ENCODE data around the gene PGBD2. TPM values are rescaled to one million over a fixed set of nuclear protein-coding genes. Genes with fewer than 3 reads are reported as not detected.

PGBD2 gene
- total and polyA plus RNA-seq, 2 of the 4 experiments (the other 2 are of a cell fraction): 4.8 to 6.8 TPM

- peak; percentile 14; the same call in 1 of the 2 replicates for TF ChIP-seq USF2 (IDR thresholded peaks at IDR 0.05; ENCODE audit: low read depth, low read length)
Observed at GRCh38 chr1:248873409-248873992, 32.5 kb upstream of the PGBD2 start (continued).

GRCh38 chr1:248873993-248874533 is 32.0 kb upstream of the PGBD2 start:
- POLR2A ChIA-PET (ENCODE audit: unreplicated experiment): no interaction called here
- ATAC-seq (ENCODE audit: low read depth): peak; percentile 79

More at GRCh38 chr1:248873993-248874533, 32.0 kb upstream of the PGBD2 start:
- no peak overlapping the region for H3K23ac ChIP-seq (ENCODE audit: low read depth, low read length)
- TF ChIP-seq CHD1 (IDR thresholded peaks at IDR 0.05; ENCODE audit: low read depth, low read length): peak; percentile 35; the same call in 1 of the 2 replicates
- TF ChIP-seq CEBPB (IDR thresholded peaks at IDR 0.05; ENCODE audit: low read depth, low read length): peak; percentile 29; the same call in 1 of the 2 replicates
- peak; percentile 6; the same call in 1 of the 2 replicates for TF ChIP-seq RFX5 (IDR thresholded peaks at IDR 0.05; ENCODE audit: low read depth, low read length)
- peak; percentile 89 for TF ChIP-seq FOS (IDR thresholded peaks at IDR 0.05; ENCODE audit: low read depth, low read length)
- TF ChIP-seq, protein P1, sequence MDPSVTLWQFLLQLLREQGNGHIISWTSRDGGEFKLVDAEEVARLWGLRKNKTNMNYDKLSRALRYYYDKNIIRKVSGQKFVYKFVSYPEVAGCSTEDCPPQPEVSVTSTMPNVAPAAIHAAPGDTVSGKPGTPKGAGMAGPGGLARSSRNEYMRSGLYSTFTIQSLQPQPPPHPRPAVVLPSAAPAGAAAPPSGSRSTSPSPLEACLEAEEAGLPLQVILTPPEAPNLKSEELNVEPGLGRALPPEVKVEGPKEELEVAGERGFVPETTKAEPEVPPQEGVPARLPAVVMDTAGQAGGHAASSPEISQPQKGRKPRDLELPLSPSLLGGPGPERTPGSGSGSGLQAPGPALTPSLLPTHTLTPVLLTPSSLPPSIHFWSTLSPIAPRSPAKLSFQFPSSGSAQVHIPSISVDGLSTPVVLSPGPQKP (IDR thresholded peaks at IDR 0.05; ENCODE audit: borderline replicate concordance, low read depth, low read length): no peak
- H3K4me3 ChIP-seq (ENCODE audit: insufficient read depth, low read depth, low read length): peak overlapping the region; percentile 53
- H4K5ac ChIP-seq (ENCODE audit: low read depth, low read length): no peak overlapping the region
- no peak overlapping the region for H2BK15ac ChIP-seq (ENCODE audit: low read depth, low read length)
- H2AK5ac ChIP-seq (ENCODE audit: low read depth, low read length): no peak overlapping the region
- no peak overlapping the region for H2AK9ac ChIP-seq (replicated peaks; ENCODE audit: low read depth, low read length, poor library complexity)
- intact Hi-C loops (cut with micrococcal nuclease) (loop anchor here (1.0 kb wide), 3 partner anchors 32 to 48 kb away; partner anchors contain the start of genes PGBD2 and ZNF672), in situ Hi-C loops (cut with MboI; ENCODE audit: low sequenced_read_pairs) (no loop called here), dilution Hi-C loops (cut with HindIII; ENCODE audit: low sequenced_read_pairs, unreplicated experiment) (no loop called here)
- no peaks in the 10 kb centered on the region for H3K4me1 ChIP-seq (ENCODE audit: control insufficient read depth, insufficient read depth, low read length)
- H2BK5ac ChIP-seq (ENCODE audit: low read depth, low read length, poor library complexity, severe bottlenecking): no peak overlapping the region
- no peaks in the 10 kb centered on the region for H3K79me1 ChIP-seq (ENCODE audit: low read depth in 1 of 2, low read length in 2 of 2)
- no peak overlapping the region for H2BK20ac ChIP-seq (ENCODE audit: low read depth, low read length)
- 0 out of 2 replicates have a peak overlapping the region, but pooled peaks have one; percentile 11 for H3K14ac ChIP-seq (replicated peaks; ENCODE audit: low read depth, low read length)
- H3K9ac ChIP-seq (ENCODE audit: low read depth, low read length): no peak overlapping the region
- no TSS peak for BruUV-seq (replicated peaks)
- peaks cover 10% of the 10 kb centered on the region for H4K20me1 ChIP-seq (ENCODE audit: insufficient read depth, low read length)
- no peaks in the 10 kb centered on the region for H3K27me3 ChIP-seq (ENCODE audit: control insufficient read depth, insufficient read depth, low read length)
- no peak overlapping the region for H4K8ac ChIP-seq (ENCODE audit: low read depth in 2 of 2, low read length in 2 of 2)
- peak overlapping the region; percentile 41 for H2AFZ ChIP-seq (replicated peaks; ENCODE audit: low read length, poor library complexity)
- CTCF ChIA-PET: interaction anchor here (1.7 kb wide), 1 partner anchor 12 kb away, joined by 5 read pairs; no protein-coding TSS in a partner anchor
- H3K4ac ChIP-seq (ENCODE audit: low read depth, low read length): no peak overlapping the region
- 0% methylated on average over 13 of the region's 23 CpGs; no CpG with 5 or more reads in 1 of the 2 experiments for WGBS, 2 experiments (ENCODE audit: extremely low coverage in 2 of 2, insufficient read length in 1 of 2)
- H3K4me2 ChIP-seq (ENCODE audit: low read depth, low read length): peak overlapping the region; percentile 69
- H3K36me3 ChIP-seq (ENCODE audit: control insufficient read depth, insufficient read depth, low read length): no peaks in the 10 kb centered on the region
- H4K91ac ChIP-seq (ENCODE audit: insufficient read depth, low read depth, low read length): no peak overlapping the region
- no peaks in the 10 kb centered on the region; the same call in 1 of the 2 replicates for H3K9me1 ChIP-seq (ENCODE audit: insufficient read depth, low read length)
- no peak overlapping the region for H3K27ac ChIP-seq (ENCODE audit: insufficient read depth, low read length)
- no peak for DNase-seq
- H3K18ac ChIP-seq (ENCODE audit: low read depth, low read length): no peak overlapping the region
- H2BK120ac ChIP-seq (ENCODE audit: low read depth, low read length): no peak overlapping the region
- H3K56ac ChIP-seq (ENCODE audit: extremely low read depth, insufficient read depth, low read length): no peak overlapping the region
- no peaks in the 10 kb centered on the region for H3K9me3 ChIP-seq (ENCODE audit: control insufficient read depth, insufficient read depth, low read length)

Measured in IMR-90 (cell line).